SK-N-SH treated with all-trans-retinoic acid at 6 μM for 48 hours (cell line): ENCODE results near the gene DMD.

Experiments used
- ATAC-seq: fragments of 200-7000 bp; cut with Tn5 transposase; 3 replicates; pipeline ENCODE4 v1.9.1; 2020; ENCODE audit warnings: mild to moderate bottlenecking, moderate library complexity
- ARNTL ChIP-seq: fragments of 450-650 bp; formaldehyde crosslinking; IDR thresholded peaks from 2 replicates; pipeline ENCODE4 v1.5.0; 2020; ENCODE audit warnings: low read depth, mild to moderate bottlenecking, moderate library complexity, borderline replicate concordance
- BACH2 ChIP-seq: fragments of 250-450 bp; sonication (Bioruptor Pico); IDR thresholded peaks from 2 replicates; pipeline ENCODE4 v1.9.0; 2021; ENCODE audit warnings: mild to moderate bottlenecking, borderline replicate concordance
- CSDC2 ChIP-seq: fragments of 250-450 bp; sonication (Bioruptor Pico); IDR thresholded peaks from 2 replicates; pipeline ENCODE4 v1.5.0; 2020; ENCODE audit warnings: mild to moderate bottlenecking, moderate library complexity
- ESRRG ChIP-seq: fragments of 250-450 bp; sonication (Bioruptor Pico); IDR thresholded peaks from 2 replicates; pipeline ENCODE4 v1.6.1; 2021; ENCODE audit warnings: mild to moderate bottlenecking
- GLIS3 ChIP-seq: fragments of 250-450 bp; sonication (Bioruptor Pico); IDR thresholded peaks from 2 replicates; pipeline ENCODE4 v1.5.0; 2020; ENCODE audit warnings: mild to moderate bottlenecking, moderate library complexity
- ISL1 ChIP-seq: fragments of 250-450 bp; sonication (Bioruptor Pico); IDR thresholded peaks from 2 replicates; pipeline ENCODE4 v2.1.2; 2022; ENCODE audit warnings: mild to moderate bottlenecking, moderate library complexity
- OSR1 ChIP-seq: fragments of 250-450 bp; sonication (Bioruptor Pico); IDR thresholded peaks from 2 replicates; pipeline ENCODE4 v1.8.0; 2022; ENCODE audit warnings: moderate library complexity, mild to moderate bottlenecking, inconsistent platforms
- PPARA ChIP-seq: fragments of 250-450 bp; sonication (Bioruptor Pico); IDR thresholded peaks from 2 replicates; pipeline ENCODE4 v1.5.0; 2020; ENCODE audit warnings: mild to moderate bottlenecking, borderline replicate concordance
- RARB ChIP-seq: fragments of 250-450 bp; sonication (Bioruptor Pico); IDR thresholded peaks from 2 replicates; pipeline ENCODE4 v1.8.0; 2021; ENCODE audit warnings: mild to moderate bottlenecking, moderate library complexity
- SNAI2 ChIP-seq: fragments of 250-450 bp; sonication (Bioruptor Pico); IDR thresholded peaks from 2 replicates; pipeline ENCODE4 v1.5.0; 2020; ENCODE audit warnings: mild to moderate bottlenecking, moderate library complexity
- TCF4 ChIP-seq: fragments of 250-450 bp; sonication (Bioruptor Pico); IDR thresholded peaks from 2 replicates; pipeline ENCODE4 v1.8.0; 2021; ENCODE audit warnings: mild to moderate bottlenecking, moderate library complexity, borderline replicate concordance
- TOX ChIP-seq: fragments of 250-450 bp; sonication (Bioruptor Pico); IDR thresholded peaks from 2 replicates; pipeline ENCODE4 v1.8.0; 2021; ENCODE audit warnings: mild to moderate bottlenecking, moderate library complexity, borderline replicate concordance
- ZC3H10 ChIP-seq: fragments of 250-450 bp; sonication (Bioruptor Pico); IDR thresholded peaks from 2 replicates; pipeline ENCODE4 v1.5.1; 2021; ENCODE audit warnings: mild to moderate bottlenecking, moderate library complexity
- ZFP3 ChIP-seq: fragments of 250-450 bp; sonication (Bioruptor Pico); IDR thresholded peaks from 2 replicates; pipeline ENCODE4 v1.5.0; 2020; ENCODE audit warnings: mild to moderate bottlenecking, moderate library complexity
- ZFP30 ChIP-seq: fragments of 450-650 bp; formaldehyde crosslinking; IDR thresholded peaks from 2 replicates; pipeline ENCODE4 v1.5.0; 2022; ENCODE audit warnings: mild to moderate bottlenecking, moderate library complexity
- ZNF70 ChIP-seq: fragments of 450-650 bp; formaldehyde crosslinking; IDR thresholded peaks from 2 replicates; pipeline ENCODE4 v1.5.0; 2020; ENCODE audit warnings: mild to moderate bottlenecking, moderate library complexity
- ZNF8 ChIP-seq: fragments of 450-650 bp; formaldehyde crosslinking; IDR thresholded peaks from 2 replicates; pipeline ENCODE4 v1.5.0; 2020; ENCODE audit warnings: mild to moderate bottlenecking, moderate library complexity
- TF ChIP-seq, protein P1 (sequence below): fragments of 250-450 bp; sonication (Bioruptor Pico); IDR thresholded peaks from 2 replicates; pipeline ENCODE4 v1.8.0; 2021; ENCODE audit warnings: low read depth, mild to moderate bottlenecking, moderate library complexity, borderline replicate concordance
- TF ChIP-seq, protein P2 (sequence below): fragments of 250-450 bp; sonication (Bioruptor Pico); IDR thresholded peaks from 2 replicates; pipeline ENCODE4 v1.8.0; 2020; ENCODE audit warnings: mild to moderate bottlenecking, moderate library complexity, borderline replicate concordance
- TF ChIP-seq, protein P3 (sequence below): fragments of 250-450 bp; sonication (Bioruptor Pico); IDR thresholded peaks from 2 replicates; pipeline ENCODE4 v1.5.1; 2020; ENCODE audit warnings: low read depth, mild to moderate bottlenecking, moderate library complexity
- TF ChIP-seq, protein P4 (sequence below): fragments of 250-450 bp; sonication (Bioruptor Pico); IDR thresholded peaks from 2 replicates; pipeline ENCODE4 v1.5.1; 2021; ENCODE audit warnings: mild to moderate bottlenecking, moderate library complexity

The DMD gene

DNA sequence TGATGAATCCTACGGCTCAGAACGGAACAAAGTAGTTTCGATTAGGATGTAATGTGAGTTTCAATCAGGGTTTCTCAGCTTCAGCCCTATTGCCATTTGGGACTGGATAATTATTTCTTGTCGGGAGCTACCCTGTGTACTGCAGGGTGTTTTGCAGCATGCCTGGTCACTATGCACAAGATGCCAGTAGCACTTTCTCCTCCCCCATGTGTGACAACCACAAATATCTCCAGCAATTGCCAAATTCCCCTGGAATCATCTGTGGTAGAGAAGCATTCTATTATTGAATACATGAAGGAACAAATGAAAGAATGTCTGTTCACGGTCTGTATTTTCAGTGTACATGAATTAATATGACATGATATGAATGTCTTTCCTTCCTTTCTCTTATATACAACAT, 1356.6 kb downstream of the DMD start:
- ATAC-seq = no peak

DNA sequence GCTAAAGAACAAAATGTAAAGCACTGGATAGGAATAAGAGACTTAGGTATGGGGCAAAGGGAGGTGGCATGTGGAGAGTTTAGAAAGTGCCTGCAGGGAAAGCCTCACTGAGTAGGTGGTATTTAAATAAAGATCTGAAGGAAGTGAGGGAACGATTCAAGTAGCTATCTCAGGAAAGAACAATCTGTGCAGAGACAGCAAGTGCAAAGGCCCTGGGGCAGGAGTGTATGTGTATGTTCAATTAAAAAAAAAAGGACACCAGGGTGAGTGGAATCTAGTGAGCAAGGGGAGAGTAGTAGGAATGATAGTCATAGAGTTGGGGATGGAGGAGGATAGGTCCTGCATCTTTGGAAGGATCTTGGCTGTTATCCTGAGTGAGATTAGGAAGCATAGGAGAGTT, 1359.6 kb downstream of the DMD start:
- no peak for ATAC-seq
- TF ChIP-seq ARNTL (no peak), OSR1 (CRISPR knock-in tag) (no peak), PPARA (no peak), BACH2 (CRISPR knock-in tag) (no peak), TCF4 (CRISPR knock-in tag) (no peak), CSDC2 (CRISPR knock-in tag) (no peak), SNAI2 (CRISPR knock-in tag) (no peak), ISL1 (no peak), ZC3H10 (no peak), TOX (CRISPR knock-in tag) (no peak), ZFP3 (CRISPR knock-in tag) (no peak), RARB (CRISPR knock-in tag) (no peak), ZFP30 (CRISPR knock-in tag) (no peak), ZNF8 (CRISPR knock-in tag) (no peak), ZNF70 (CRISPR knock-in tag) (no peak), ESRRG (no peak)
- TF ChIP-seq, protein P1, sequence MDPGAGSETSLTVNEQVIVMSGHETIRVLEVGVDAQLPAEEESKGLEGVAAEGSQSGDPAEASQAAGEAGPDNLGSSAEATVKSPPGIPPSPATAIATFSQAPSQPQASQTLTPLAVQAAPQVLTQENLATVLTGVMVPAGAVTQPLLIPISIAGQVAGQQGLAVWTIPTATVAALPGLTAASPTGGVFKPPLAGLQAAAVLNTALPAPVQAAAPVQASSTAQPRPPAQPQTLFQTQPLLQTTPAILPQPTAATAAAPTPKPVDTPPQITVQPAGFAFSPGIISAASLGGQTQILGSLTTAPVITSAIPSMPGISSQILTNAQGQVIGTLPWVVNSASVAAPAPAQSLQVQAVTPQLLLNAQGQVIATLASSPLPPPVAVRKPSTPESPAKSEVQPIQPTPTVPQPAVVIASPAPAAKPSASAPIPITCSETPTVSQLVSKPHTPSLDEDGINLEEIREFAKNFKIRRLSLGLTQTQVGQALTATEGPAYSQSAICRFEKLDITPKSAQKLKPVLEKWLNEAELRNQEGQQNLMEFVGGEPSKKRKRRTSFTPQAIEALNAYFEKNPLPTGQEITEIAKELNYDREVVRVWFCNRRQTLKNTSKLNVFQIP (CRISPR knock-in tag) = no peak
- TF ChIP-seq, protein P2, sequence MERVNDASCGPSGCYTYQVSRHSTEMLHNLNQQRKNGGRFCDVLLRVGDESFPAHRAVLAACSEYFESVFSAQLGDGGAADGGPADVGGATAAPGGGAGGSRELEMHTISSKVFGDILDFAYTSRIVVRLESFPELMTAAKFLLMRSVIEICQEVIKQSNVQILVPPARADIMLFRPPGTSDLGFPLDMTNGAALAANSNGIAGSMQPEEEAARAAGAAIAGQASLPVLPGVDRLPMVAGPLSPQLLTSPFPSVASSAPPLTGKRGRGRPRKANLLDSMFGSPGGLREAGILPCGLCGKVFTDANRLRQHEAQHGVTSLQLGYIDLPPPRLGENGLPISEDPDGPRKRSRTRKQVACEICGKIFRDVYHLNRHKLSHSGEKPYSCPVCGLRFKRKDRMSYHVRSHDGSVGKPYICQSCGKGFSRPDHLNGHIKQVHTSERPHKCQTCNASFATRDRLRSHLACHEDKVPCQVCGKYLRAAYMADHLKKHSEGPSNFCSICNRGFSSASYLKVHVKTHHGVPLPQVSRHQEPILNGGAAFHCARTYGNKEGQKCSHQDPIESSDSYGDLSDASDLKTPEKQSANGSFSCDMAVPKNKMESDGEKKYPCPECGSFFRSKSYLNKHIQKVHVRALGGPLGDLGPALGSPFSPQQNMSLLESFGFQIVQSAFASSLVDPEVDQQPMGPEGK = no peak
- TF ChIP-seq, protein P3, sequence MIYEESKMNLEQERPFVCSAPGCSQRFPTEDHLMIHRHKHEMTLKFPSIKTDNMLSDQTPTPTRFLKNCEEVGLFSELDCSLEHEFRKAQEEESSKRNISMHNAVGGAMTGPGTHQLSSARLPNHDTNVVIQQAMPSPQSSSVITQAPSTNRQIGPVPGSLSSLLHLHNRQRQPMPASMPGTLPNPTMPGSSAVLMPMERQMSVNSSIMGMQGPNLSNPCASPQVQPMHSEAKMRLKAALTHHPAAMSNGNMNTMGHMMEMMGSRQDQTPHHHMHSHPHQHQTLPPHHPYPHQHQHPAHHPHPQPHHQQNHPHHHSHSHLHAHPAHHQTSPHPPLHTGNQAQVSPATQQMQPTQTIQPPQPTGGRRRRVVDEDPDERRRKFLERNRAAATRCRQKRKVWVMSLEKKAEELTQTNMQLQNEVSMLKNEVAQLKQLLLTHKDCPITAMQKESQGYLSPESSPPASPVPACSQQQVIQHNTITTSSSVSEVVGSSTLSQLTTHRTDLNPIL (CRISPR knock-in tag) = no peak
- TF ChIP-seq, protein P4, sequence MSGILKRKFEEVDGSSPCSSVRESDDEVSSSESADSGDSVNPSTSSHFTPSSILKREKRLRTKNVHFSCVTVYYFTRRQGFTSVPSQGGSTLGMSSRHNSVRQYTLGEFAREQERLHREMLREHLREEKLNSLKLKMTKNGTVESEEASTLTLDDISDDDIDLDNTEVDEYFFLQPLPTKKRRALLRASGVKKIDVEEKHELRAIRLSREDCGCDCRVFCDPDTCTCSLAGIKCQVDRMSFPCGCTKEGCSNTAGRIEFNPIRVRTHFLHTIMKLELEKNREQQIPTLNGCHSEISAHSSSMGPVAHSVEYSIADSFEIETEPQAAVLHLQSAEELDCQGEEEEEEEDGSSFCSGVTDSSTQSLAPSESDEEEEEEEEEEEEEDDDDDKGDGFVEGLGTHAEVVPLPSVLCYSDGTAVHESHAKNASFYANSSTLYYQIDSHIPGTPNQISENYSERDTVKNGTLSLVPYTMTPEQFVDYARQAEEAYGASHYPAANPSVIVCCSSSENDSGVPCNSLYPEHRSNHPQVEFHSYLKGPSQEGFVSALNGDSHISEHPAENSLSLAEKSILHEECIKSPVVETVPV = no peak

More for the DNA sequence above, 1356.6 kb downstream of the DMD start:
- TF ChIP-seq SNAI2 (CRISPR knock-in tag) (no peak), TOX (CRISPR knock-in tag) (no peak), PPARA (no peak)
- TF ChIP-seq, protein P2 = no peak

DNA sequence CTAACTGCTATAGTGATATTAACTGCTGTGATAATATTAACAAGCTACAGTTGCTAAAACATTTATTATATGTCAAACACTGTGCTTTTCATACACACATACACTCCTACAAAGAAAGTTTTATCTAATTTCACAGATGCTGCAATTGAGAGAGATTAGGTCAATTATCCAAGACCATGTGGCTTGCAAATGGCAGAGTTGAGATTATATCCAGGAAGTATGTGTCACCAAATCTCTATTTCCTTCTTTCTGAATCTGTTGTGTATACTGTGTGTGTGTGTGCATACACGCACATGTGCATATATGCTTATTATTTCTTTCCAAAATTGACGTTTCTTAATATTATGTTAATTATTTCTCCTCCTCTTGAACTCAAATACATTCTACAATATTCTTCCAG, 1363.6 kb downstream of the DMD start:
- TF ChIP-seq ZNF8 (CRISPR knock-in tag) = no peak
- peak; percentile 51; the same call in 1 of the 2 replicates for TF ChIP-seq TCF4 (CRISPR knock-in tag)
- no peak for ATAC-seq

DNA sequence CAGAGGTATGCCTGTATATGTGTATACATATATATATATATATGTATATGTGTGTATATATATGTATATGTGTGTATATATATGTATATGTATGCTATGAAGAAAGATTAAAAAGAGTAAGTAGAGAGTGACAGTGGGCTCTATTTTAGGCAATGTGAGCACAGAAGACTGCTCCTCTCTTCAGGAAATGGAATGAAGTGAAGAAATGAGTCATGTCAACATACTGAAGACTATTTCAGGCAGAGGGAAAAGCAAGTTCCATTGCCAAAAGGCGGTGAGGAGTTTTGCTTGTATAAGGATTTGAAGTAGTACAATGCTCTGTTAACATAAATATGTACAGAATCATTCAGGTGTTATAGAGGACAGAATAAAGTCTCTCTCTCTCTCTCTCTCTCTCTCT, 1366.3 kb downstream of the DMD start:
- ATAC-seq = no peak
- TF ChIP-seq SNAI2 (CRISPR knock-in tag) (no peak), GLIS3 (no peak), ESRRG (no peak)
- TF ChIP-seq, protein P1 (CRISPR knock-in tag) = no peak
- TF ChIP-seq, protein P2 = no peak
